G401 (cell line): ENCODE results near the gene ZNF341. TPM values are rescaled to one million over a fixed set of nuclear protein-coding genes. Genes with fewer than 3 reads are reported as not detected.

Experiments
- DNase-seq: peaks from one replicate; pipeline ENCODE4 v3.0.0-alpha.2; 2015; ENCODE audit warnings: low spot score
- in situ Hi-C: cut with HindIII; loops from 2 replicates; pipeline ENCODE4 v1.10.0; 2016; ENCODE audit warnings: low sequenced_read_pairs, mixed read lengths
- total RNA-seq: library from RNA; depleted of rRNA; stranded (reverse); fragments of >200 nt; shearing (Covaris generic); gene quantifications from 2 replicates; pipeline ENCODE4 v1.2.3, GENCODE V29; 2014

ZNF341 gene
- total RNA-seq, 1 experiment from 2014 or later, result 2.3 TPM

GRCh38 chr20:33757046-33757445, 25.2 kb downstream of the ZNF341 start:
- no peak for DNase-seq
- in situ Hi-C loops, result no loop called here

- in situ Hi-C loops, result no loop called here
- DNase-seq, result no peak
Observed at GRCh38 chr20:33757458-33757857, 25.7 kb downstream of the ZNF341 start.

DNA sequence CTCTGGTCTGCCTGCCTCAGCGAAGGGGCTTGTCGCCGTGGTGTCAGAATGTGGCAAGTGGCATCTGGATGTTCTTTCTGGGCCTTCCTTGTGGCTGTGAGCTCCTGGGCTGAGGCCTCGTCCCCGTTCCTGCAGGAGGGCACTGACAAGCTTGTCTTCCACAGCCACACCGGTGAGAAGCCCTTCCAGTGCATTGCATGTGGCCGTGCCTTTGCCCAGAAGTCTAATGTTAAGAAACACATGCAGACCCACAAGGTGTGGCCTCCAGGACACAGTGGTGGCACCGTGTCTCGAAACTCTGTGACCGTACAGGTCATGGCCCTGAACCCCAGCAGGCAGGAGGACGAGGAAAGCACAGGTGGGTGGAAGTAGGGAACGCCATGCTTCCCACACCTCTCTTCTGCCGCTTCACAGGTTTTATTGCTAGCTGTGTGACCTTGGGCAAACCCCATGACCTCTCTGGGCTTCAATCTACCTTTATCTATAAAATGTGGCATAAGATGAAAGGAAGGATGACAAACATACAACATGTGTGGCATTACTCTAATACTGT, 30.0 kb downstream of the ZNF341 start:
- no peak for DNase-seq
- in situ Hi-C loops, result no loop called here

- in situ Hi-C loops, result no loop called here
Observed at GRCh38 chr20:33765099-33765498, 33.3 kb downstream of the ZNF341 start.

GRCh38 chr20:33765592-33765991, 33.8 kb downstream of the ZNF341 start:
- in situ Hi-C loops, result no loop called here
- DNase-seq, result no peak

More at GRCh38 chr20:33765099-33765498, 33.3 kb downstream of the ZNF341 start:
- DNase-seq, result no peak

- DNase-seq, result no peak
- in situ Hi-C loops, result no loop called here
Observed at GRCh38 chr20:33766686-33767085, 34.9 kb downstream of the ZNF341 start.

DNA sequence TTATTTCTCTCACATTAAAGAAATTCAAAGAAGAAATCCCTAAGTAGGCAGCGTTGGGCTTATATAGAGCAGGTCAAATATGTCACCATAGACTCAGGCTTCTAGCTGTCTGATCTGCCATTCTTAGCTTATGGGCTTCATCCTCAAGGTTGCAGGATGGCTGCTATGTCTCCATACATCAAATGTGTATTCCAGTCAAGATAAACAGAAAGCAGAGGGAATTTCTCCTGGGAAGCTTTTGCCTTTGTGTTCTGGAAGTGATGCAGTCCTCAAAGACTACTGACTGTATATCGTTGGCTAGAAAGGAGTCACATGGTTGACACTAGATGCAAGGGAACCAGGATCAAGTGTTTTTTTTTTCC, 36.0 kb downstream of the ZNF341 start:
- no peak for DNase-seq
- in situ Hi-C loops, result no loop called here

DNA sequence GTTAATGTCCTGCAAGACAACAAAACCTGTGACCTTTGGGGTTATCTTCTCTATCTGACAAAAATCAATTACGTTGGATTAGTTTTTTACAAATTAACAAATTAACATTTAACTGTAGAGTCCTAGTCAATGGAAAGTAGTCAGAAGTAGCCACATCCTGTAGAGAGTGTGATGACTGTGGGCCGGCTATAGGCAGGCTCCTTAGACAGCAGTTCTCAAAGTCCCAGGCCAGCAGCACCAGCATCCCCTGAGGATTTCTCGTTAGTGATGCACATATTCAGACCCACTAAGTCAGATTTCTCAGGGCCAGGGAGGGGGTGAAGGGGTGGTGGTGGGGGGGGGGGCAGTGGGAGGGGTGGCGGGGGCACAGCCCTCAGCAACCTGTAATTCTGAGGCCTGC, 37.2 kb downstream of the ZNF341 start:
- no peak for DNase-seq
- in situ Hi-C loops, result no loop called here

DNA sequence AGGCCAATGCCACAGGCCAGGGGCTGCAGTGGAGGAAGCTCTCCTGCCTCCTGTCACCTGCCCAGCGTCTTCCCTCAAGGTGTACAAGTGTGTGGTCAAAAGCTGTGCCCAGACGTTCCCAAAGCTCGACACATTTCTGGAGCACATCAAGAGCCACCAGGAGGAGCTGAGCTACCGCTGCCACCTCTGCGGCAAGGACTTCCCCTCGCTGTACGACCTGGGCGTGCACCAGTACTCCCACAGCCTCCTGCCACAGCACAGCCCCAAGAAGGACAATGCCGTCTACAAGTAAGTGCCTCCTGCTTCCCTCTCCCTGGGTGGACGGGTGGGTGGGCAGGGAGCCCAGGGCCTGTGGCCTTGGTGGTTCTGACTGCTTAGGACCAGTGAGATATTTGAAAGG, 38.2 kb downstream of the ZNF341 start:
- in situ Hi-C loops, result no loop called here

DNA sequence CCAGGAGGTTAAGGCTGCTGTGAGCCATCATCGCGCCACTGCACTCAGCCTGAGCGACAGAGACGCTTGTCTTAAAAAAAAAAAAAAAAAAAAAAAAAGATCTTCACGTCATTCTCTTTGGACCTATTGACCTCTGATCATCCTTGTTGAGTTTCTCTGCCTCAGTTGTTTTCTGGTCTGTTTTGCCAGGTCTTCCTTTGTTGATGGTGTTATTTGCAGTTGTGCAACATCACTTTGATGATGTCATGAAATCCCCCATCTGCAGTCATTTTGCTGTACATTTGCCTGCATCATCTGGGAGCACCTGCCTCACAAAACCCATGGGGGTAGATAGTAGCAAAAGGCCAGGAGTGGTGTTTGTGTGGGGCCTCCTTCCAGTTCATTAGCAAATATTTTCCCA, 40.1 kb downstream of the ZNF341 start:
- in situ Hi-C loops, result no loop called here
- DNase-seq, result no peak

More for the DNA sequence above, 38.2 kb downstream of the ZNF341 start:
- DNase-seq, result no peak

- in situ Hi-C loops, result no loop called here
- no peak for DNase-seq
Observed at GRCh38 chr20:33772439-33772838, 40.6 kb downstream of the ZNF341 start.

DNA sequence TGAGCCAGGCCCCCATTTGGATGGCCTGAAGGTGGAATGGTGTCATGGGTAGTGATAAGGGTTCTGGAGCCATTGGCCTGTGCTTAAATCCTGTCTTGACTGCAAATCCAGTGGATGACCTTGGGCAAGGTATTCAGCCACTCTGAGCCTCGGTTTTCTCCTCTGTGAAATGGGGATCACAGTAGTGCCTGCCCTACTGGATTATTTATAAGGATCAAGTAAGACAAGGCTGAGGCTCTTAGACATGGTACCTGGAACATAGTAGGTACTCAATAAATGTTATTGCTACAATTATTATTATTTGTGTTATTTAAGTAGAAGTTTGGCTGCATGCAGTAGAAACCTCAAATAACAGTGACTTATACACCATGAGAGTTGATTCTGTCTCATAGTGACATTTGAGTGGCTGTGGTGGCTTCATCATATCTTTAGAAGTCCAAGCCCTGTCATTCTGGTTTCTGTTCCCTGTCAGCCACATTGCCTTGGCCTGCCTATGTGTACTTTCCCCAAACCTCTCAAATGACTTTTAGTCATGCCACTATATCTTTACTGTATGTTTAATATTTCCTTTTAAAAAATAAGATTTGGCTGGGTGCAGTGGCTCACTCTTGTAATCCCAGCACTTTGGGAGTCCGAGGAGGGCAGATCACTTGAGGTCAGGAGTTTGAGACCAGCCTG, 41.8 kb downstream of the ZNF341 start:
- in situ Hi-C loops, result no loop called here
- DNase-seq, result no peak

GRCh38 chr20:33777816-33778215, 46.0 kb downstream of the ZNF341 start:
- in situ Hi-C loops, result no loop called here
- DNase-seq, result no peak

GRCh38 chr20:33781133-33781532, 49.3 kb downstream of the ZNF341 start:
- in situ Hi-C loops, result no loop called here
- no peak for DNase-seq

DNA sequence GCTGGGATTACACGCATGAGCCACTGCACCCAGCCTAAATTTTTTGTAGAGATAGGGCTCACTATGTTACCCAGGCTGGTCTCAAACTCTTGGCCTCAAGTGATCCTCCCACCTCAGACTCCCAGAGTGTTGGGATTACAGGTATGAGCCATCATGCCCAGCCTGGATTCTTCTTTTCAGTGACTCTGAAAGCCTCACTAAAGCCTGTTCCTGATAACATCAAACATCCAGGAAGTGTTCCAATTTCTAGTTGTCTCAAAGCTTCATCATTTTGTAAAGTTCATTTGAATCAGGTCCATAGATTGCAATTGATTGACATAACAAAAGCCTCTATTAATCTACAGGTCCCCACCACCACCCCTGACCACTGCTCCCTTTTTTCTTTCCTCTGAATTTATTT, 50.1 kb downstream of the ZNF341 start:
- in situ Hi-C loops, result no loop called here
- DNase-seq, result no peak

- no peak for DNase-seq
- in situ Hi-C loops, result no loop called here
Observed at GRCh38 chr20:33783256-33783655, 51.5 kb downstream of the ZNF341 start.

GRCh38 chr20:33783818-33784217, 52.0 kb downstream of the ZNF341 start:
- in situ Hi-C loops, result no loop called here
- DNase-seq, result no peak

- in situ Hi-C loops, result no loop called here
- DNase-seq, result no peak
Observed at GRCh38 chr20:33784225-33784624, 52.4 kb downstream of the ZNF341 start.

DNA sequence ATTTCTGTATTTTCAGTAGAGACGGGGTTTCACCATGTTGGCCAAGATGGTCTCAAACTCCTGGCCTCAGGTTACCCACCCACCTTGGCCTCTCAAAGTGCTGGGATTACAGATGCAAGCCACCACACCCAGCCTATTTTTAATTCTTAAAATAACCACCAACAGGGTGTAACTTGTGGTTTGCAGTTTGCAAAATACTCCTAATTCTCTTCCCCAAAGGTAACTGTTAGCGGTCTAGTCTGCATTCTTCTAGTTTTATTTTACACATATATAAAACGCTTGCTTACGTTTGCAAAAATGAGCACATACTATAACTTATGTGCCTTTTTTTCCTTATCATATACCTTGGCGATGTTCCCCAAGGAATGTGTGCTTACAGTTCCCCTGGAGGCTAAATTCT, 53.7 kb downstream of the ZNF341 start:
- in situ Hi-C loops, result no loop called here
- no peak for DNase-seq

- in situ Hi-C loops, result no loop called here
- no peak for DNase-seq
Observed at GRCh38 chr20:33787253-33787891, 55.6 kb downstream of the ZNF341 start.
